Transverse colon (tissue), 4 donors: Measurements from ENCODE around the gene RFX1. TPM values are rescaled to one million over a fixed set of nuclear protein-coding genes. Genes with fewer than 3 reads are reported as not detected.

Experiments
- DNase-seq: peaks from one replicate; pipeline ENCODE4 v3.0.0-alpha.2; 2019
- H3K27ac ChIP-seq, 4 donors: fragments of 200-600 bp; sonication (generic); 2 replicates each; pipeline ENCODE4 v1.5.1; 2016 to 2018; ENCODE audit warnings: inconsistent platforms in 4 of 4
- H3K27me3 ChIP-seq: fragments of 200-600 bp; sonication (generic); 2 replicates; pipeline ENCODE4 v1.5.1; 2017; ENCODE audit warnings: inconsistent platforms
- H3K36me3 ChIP-seq, 4 donors: fragments of 200-600 bp; sonication (generic); 2 replicates each; pipeline ENCODE4 v1.5.1; 2017 to 2019; ENCODE audit warnings: inconsistent platforms in 4 of 4
- H3K4me1 ChIP-seq, 4 donors: fragments of 200-600 bp; sonication (generic); 2 replicates each; pipeline ENCODE4 v1.5.1; 2017 to 2020; ENCODE audit warnings: inconsistent platforms in 4 of 4
- H3K4me3 ChIP-seq, 4 donors: fragments of 200-600 bp; sonication (generic); 1 replicate in 1 of 4; 2 replicates in 3 of 4; pipeline versions ENCODE4 v1.5.1 to v1.6.1; 2017 to 2019; ENCODE audit warnings: inconsistent platforms in 4 of 4
- H3K9me3 ChIP-seq, 2 donors: fragments of 200-600 bp; sonication (generic); 2 replicates each; pipeline ENCODE4 v1.5.1; 2017 to 2019; ENCODE audit warnings: inconsistent platforms in 2 of 2
- CTCF ChIP-seq, 5 experiments: fragments of 200-600 bp in 3 of 5; fragments of 450-650 bp in 2 of 5; sonication (generic) in 3 of 5; IDR thresholded peaks; 1 replicate in 2 of 5; 2 replicates in 3 of 5; pipeline ENCODE4 v1.5.1; 2016 to 2017; ENCODE audit warnings: antibody characterized with exemption in 5 of 5, inconsistent platforms in 3 of 5, mild to moderate bottlenecking in 2 of 5, moderate library complexity in 1 of 5
- EP300 ChIP-seq: sonication (generic); formaldehyde crosslinking; IDR thresholded peaks from one replicate; pipeline ENCODE4 v1.6.1; 2017; ENCODE audit warnings: antibody characterized with exemption, low read depth
- POLR2A ChIP-seq: fragments of 450-650 bp; IDR thresholded peaks from one replicate; pipeline ENCODE4 v1.6.1; 2016; ENCODE audit warnings: antibody characterized with exemption, mild to moderate bottlenecking, moderate library complexity
- POLR2AphosphoS5 ChIP-seq, 3 donors: sonication (generic); formaldehyde crosslinking; IDR thresholded peaks; one replicate each; pipeline ENCODE4 v1.6.1; 2016; ENCODE audit warnings: antibody characterized with exemption in 3 of 3
- WGBS, 2 donors: methylation state at CpG; one replicate each; pipeline ENCODE4 v1.1.5; 2018; ENCODE audit warnings: low coverage in 1 of 2; 5-methylcytosine and 5-hydroxymethylcytosine counted together
- in situ Hi-C, 4 donors: fragments of 200-750 bp; cut with MboI; loops; one replicate each; pipeline versions ENCODE4 v1.15.0 to v1.15.1; 2017; ENCODE audit warnings: low sequenced_read_pairs in 3 of 4, low pct_ligation_motif_present in 1 of 4, low pct_unique_long_range_greater_than_20kb in 1 of 4
- intact Hi-C: fragments of 100-400 bp; cut with DNase I; formaldehyde crosslinking; loops from one replicate; pipeline ENCODE4 v1.15.1; 2023; ENCODE audit warnings: low total_unique reads
- total RNA-seq, 4 donors: library from RNA; depleted of rRNA; stranded (reverse); fragments of >200 nt; gene quantifications; one replicate each; pipeline ENCODE4 v1.1.0, GENCODE V29; 2016

RFX1 gene
- total RNA-seq, 4 donors from 2014 or later, result 3.7 to 9.0 (median 8.1) TPM

GRCh38 chr19:13914777-13915176 lies 91.3 kb downstream of the RFX1 start:
- Histone ChIP-seq H3K27ac (no peak overlapping the region), H3K4me3 (no peak overlapping the region), H3K9me3 (no peaks in the 10 kb centered on the region), H3K36me3 (peaks cover 0 to 64% (median 32%) of the 10 kb centered on the region in 4 donors), H3K27me3 (no peaks in the 10 kb centered on the region), H3K4me1 (peaks cover 0 to 19% (median 8%) of the 10 kb centered on the region in 4 donors)
- 76 to 77% methylated on average over 2 to 3 of the region's 3 CpGs for WGBS, 2 donors
- in situ Hi-C loops, result no loop called here
- DNase-seq, result no peak
- intact Hi-C loops, result no loop called here
- TF ChIP-seq EP300, result no peak
- no peak for TF ChIP-seq POLR2A
- TF ChIP-seq CTCF (IDR thresholded peaks at IDR 0.05), result no peak

- WGBS, 2 donors, result 92% methylated on average over 17 of the region's 17 CpGs; no CpG with 5 or more reads in 1 of the 2 donors
- no peak for DNase-seq
- intact Hi-C loops (no loop called here), in situ Hi-C loops (no loop called here)
- no peaks in the 10 kb centered on the region for H3K9me3 ChIP-seq
- TF ChIP-seq EP300 (no peak), POLR2AphosphoS5 (IDR thresholded peaks at IDR 0.05) (no peak), POLR2A (no peak), CTCF (IDR thresholded peaks at IDR 0.05) (no peak)
- H3K36me3 ChIP-seq, result peaks cover 0 to 50% (median 24%) of the 10 kb centered on the region in 4 donors
- no peaks in the 10 kb centered on the region for H3K27me3 ChIP-seq
- H3K4me1 ChIP-seq, result peaks cover 0 to 33% (median 16%) of the 10 kb centered on the region in 4 donors
- H3K4me3 ChIP-seq, result no peak overlapping the region
- no peak overlapping the region for H3K27ac ChIP-seq
Observed at GRCh38 chr19:13913352-13913751, 92.8 kb downstream of the RFX1 start.

Other genes with a start within 250 kb of the RFX1 start
- 100 to 1,000 TPM in 2 of 4 donors, 10 to 100 TPM in 2; 63.0 to 304 (median 99.2) TPM for gene MRI1, start 241.8 kb downstream of the RFX1 start, total RNA-seq
- 100 to 1,000 TPM in 2 of 4 donors, 10 to 100 TPM in 2; 48.6 to 111 (median 94.2) TPM for gene C19orf53, start 231.9 kb downstream of the RFX1 start, total RNA-seq
- gene ZSWIM4, start 210.9 kb downstream of the RFX1 start, total RNA-seq, result 1 to 10 TPM; 2.3 to 5.1 (median 2.9) TPM
- gene NANOS3, start 129.2 kb downstream of the RFX1 start, total RNA-seq, result not detected
- 100 to 1,000 TPM in 1 of 4 donors, 1 to 10 TPM in 3; 5.2 to 102 (median 6.7) TPM for gene BRME1, start 100.2 kb downstream of the RFX1 start, total RNA-seq
- 100 to 1,000 TPM; 113 to 294 (median 177) TPM for gene CC2D1A, start 100.1 kb downstream of the RFX1 start, total RNA-seq
- 10 to 100 TPM in 1 of 4 donors, 1 to 10 TPM in 3; 3.0 to 15.3 (median 3.2) TPM for gene PODNL1, start 67.9 kb downstream of the RFX1 start, total RNA-seq
- 10 to 100 TPM; 26.2 to 61.7 (median 35.8) TPM for gene DCAF15, start 53.8 kb downstream of the RFX1 start, total RNA-seq
- not detected for gene RLN3, start 21.8 kb upstream of the RFX1 start, total RNA-seq
- 1 to 10 TPM in 3 of 4 donors, under 1 TPM in 1; 0.37 to 2.1 (median 1.5) TPM for gene IL27RA, start 25.4 kb upstream of the RFX1 start, total RNA-seq
- gene PALM3, start 55.8 kb upstream of the RFX1 start, total RNA-seq, result under 1 TPM in 2 of 4 donors, not detected in 2; 0.14 to 0.32 TPM
- gene MISP3, start 66.5 kb upstream of the RFX1 start, total RNA-seq, result 100 to 1,000 TPM in 1 of 4 donors, 10 to 100 TPM in 3; 23.8 to 115 (median 35.8) TPM
- 1 to 10 TPM in 1 of 4 donors, under 1 TPM in 1, not detected in 2; 0.64 to 1.1 TPM for gene C19orf67, start 79.5 kb upstream of the RFX1 start, total RNA-seq
- 10 to 100 TPM in 3 of 4 donors, 1 to 10 TPM in 1; 7.6 to 37.5 (median 36.8) TPM for gene SAMD1, start 84.4 kb upstream of the RFX1 start, total RNA-seq
- 10 to 100 TPM; 16.7 to 74.8 (median 39.5) TPM for gene PRKACA, start 111.4 kb upstream of the RFX1 start, total RNA-seq
- gene ASF1B, start 130.3 kb upstream of the RFX1 start, total RNA-seq, result 1 to 10 TPM in 3 of 4 donors, not detected in 1; 1.9 to 4.5 (median 4.4) TPM
- gene ADGRL1, start 199.8 kb upstream of the RFX1 start, total RNA-seq, result 10 to 100 TPM; 45.9 to 55.4 (median 48.7) TPM